ENCODE results near the gene NMRAL1. TPM values are rescaled to one million over a fixed set of nuclear protein-coding genes. Genes with fewer than 3 reads are reported as not detected.

NMRAL1 gene
- total and polyA plus RNA-seq, 2 experiments from 2014 or later, result 32.4 to 64.5 TPM

DNA sequence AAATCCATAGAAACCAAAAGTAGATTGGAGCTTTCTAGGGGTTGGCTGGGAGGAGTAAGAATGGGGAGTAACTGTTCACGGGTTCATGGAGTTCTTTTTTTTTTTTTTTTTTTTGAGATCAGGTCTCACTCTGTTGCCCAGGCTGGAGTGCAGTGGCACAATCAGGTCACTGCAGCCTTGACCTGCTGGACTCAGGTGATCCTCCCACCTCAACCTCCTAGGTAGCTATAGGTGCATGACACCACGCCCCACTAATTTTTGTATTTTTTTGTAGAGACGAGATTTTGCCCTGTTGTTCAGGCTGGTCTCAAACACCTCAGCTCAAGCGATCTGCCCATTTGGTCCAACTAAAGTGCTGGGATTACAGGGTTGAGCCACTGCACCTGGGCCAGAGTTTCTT, 1.5 kb downstream of the NMRAL1 start:
- no peak overlapping the region for H3K4me3 ChIP-seq
- TF ChIP-seq, protein P1, sequence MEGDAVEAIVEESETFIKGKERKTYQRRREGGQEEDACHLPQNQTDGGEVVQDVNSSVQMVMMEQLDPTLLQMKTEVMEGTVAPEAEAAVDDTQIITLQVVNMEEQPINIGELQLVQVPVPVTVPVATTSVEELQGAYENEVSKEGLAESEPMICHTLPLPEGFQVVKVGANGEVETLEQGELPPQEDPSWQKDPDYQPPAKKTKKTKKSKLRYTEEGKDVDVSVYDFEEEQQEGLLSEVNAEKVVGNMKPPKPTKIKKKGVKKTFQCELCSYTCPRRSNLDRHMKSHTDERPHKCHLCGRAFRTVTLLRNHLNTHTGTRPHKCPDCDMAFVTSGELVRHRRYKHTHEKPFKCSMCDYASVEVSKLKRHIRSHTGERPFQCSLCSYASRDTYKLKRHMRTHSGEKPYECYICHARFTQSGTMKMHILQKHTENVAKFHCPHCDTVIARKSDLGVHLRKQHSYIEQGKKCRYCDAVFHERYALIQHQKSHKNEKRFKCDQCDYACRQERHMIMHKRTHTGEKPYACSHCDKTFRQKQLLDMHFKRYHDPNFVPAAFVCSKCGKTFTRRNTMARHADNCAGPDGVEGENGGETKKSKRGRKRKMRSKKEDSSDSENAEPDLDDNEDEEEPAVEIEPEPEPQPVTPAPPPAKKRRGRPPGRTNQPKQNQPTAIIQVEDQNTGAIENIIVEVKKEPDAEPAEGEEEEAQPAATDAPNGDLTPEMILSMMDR (IDR thresholded peaks at IDR 0.05; ENCODE audit: low read depth, low read length), result no peak

DNA sequence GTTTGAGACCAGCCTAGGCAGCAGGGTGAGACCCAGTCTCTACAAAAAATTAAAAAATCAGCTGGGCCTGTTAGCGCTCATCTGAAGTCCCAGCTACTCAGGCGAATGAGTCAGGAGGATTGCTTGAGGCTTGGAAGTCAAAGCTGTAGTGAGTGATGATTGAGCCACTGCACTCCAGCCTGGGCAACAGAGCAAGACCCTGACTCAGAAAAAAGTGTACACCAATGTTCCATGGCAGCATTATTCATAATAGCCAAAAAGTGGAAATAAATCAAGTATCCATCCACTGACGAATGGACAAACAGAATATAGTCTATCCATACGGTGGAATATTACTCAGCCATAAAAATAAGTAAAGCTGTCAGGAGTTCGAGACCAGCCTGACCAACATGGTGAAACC, 2.6 kb downstream of the NMRAL1 start:
- no peaks in the 10 kb centered on the region for H3K36me3 ChIP-seq
- H3K9me3 ChIP-seq (ENCODE audit: low read depth), result no peaks in the 10 kb centered on the region
- H3K27me3 ChIP-seq, result no peaks in the 10 kb centered on the region
- no peak overlapping the region for H3K27ac ChIP-seq
- no peak overlapping the region for H3K4me3 ChIP-seq
- no peaks in the 10 kb centered on the region for H3K4me1 ChIP-seq (ENCODE audit: low read depth)
- DNase-seq (ENCODE audit: low read depth in 1 of 2, low spot score in 1 of 2), result no peak
- TF ChIP-seq, protein P1 (IDR thresholded peaks at IDR 0.05; ENCODE audit: low read depth, low read length), result no peak

More for the DNA sequence above, 1.5 kb downstream of the NMRAL1 start:
- Histone ChIP-seq H3K36me3 (no peaks in the 10 kb centered on the region), H3K27me3 (no peaks in the 10 kb centered on the region), H3K9me3 (ENCODE audit: low read depth) (no peaks in the 10 kb centered on the region), H3K27ac (no peak overlapping the region), H3K4me1 (ENCODE audit: low read depth) (peaks cover 3% of the 10 kb centered on the region)
- DNase-seq (ENCODE audit: low read depth in 1 of 2, low spot score in 1 of 2), result no peak

DNA sequence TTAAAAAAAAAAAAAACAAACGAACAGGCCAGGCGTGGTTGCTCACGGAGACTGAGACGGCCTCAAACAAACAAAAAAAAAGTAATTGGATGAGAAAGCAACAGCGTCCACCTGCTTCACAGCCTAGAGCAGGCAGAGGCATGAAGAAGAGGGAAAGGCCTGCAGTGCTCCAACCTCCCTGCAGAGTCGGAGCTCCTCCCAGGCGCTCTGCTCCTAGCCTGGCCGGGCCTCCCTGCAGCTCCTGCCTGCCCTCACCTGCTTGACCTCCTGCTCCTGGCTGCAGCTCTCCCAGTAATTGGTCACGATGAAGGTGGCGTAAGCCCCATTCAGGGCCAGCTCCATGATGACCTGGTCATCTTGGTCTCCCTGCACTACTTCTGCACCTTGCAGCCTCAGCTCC, 5.5 kb downstream of the NMRAL1 start:
- Histone ChIP-seq H3K27me3 (no peaks in the 10 kb centered on the region), H3K27ac (no peak overlapping the region)

DNA sequence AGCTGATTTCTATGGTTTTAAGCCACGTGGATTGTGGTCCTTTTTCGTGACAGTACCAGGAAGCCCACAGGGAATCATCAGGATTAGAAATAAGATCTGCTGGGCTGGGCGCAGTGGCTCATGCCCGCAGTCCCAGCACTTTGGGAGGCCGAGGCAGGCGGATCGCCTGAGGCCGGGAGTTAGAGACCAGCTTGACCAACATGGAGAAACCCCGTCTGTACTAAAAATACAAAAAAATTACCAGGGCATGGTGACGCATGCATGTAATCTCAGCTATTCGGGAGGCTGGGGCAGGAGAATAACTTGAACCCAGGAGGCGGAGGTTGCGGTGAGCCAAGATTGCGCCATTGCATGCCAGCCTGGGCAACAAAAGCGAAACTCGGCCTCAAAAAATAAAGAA, 6.5 kb downstream of the NMRAL1 start:
- H3K27ac ChIP-seq, result no peak overlapping the region
- no peak for DNase-seq (ENCODE audit: low read depth in 1 of 2, low spot score in 1 of 2)
- no peak overlapping the region for H3K4me3 ChIP-seq
- H3K9me3 ChIP-seq (ENCODE audit: low read depth), result no peaks in the 10 kb centered on the region
- TF ChIP-seq, protein P1 (IDR thresholded peaks at IDR 0.05; ENCODE audit: low read depth, low read length), result no peak
- no peaks in the 10 kb centered on the region for H3K27me3 ChIP-seq
- H3K4me1 ChIP-seq (ENCODE audit: low read depth), result no peaks in the 10 kb centered on the region
- H3K36me3 ChIP-seq, result peaks cover 3% of the 10 kb centered on the region

More for the DNA sequence above, 5.5 kb downstream of the NMRAL1 start:
- DNase-seq (ENCODE audit: low read depth in 1 of 2, low spot score in 1 of 2), result no peak
- no peak overlapping the region for H3K4me3 ChIP-seq
- H3K36me3 ChIP-seq, result peaks cover 3% of the 10 kb centered on the region
- H3K4me1 ChIP-seq (ENCODE audit: low read depth), result no peaks in the 10 kb centered on the region
- no peaks in the 10 kb centered on the region for H3K9me3 ChIP-seq (ENCODE audit: low read depth)
- TF ChIP-seq, protein P1 (IDR thresholded peaks at IDR 0.05; ENCODE audit: low read depth, low read length), result no peak

DNA sequence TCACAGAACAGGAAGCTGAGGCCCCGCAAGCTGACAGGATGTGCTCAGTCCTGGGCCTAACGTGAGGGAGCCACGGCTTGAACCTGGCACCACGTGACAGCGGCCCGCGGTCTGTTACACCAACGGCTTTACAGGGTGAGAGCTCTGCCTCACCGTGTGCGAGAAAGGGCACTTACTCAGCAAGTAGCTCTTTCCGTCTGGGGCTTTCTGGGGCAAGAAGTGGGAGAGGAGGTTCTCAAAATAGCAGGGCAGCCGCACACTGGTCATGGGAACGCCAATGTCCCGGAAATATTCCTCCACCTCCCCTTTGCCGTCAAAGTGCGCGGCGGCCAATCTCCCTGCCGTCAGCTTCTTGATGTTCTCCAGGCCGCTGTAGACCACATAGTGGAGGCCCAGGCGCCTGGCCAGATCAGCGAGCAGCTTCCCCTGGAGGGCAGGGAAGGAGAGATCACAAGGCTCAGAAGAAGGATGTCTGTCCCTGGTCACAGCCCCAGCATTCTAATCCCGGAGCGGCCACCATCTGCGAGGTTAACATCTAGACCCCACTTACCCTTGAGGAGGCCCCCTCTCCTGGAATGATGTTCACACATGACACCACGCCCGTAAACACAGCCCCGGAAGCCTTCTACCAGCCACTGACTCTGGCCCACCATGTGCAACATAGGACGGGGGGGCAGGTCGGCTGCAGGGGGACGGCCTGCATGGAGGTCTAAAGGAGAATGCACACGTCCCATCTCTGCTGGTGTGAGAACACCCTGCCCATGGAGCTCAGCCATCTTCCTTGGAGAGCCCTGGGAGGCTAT, 8.2 kb downstream of the NMRAL1 start:
- TF ChIP-seq, protein P1 (IDR thresholded peaks at IDR 0.05; ENCODE audit: low read depth, low read length), result no peak
- DNase-seq (ENCODE audit: low read depth in 1 of 2, low spot score in 1 of 2), result peak in 1 of 2 donors; percentile 27
- Histone ChIP-seq H3K4me1 (ENCODE audit: low read depth) (no peaks in the 10 kb centered on the region), H3K9me3 (ENCODE audit: low read depth) (no peaks in the 10 kb centered on the region), H3K27ac (peak overlapping the region; percentile 0), H3K4me3 (no peak overlapping the region), H3K36me3 (peaks cover 3% of the 10 kb centered on the region), H3K27me3 (no peaks in the 10 kb centered on the region)

Measured in cardiac muscle cell (in vitro differentiated cells and primary cell).